Parathyroid adenoma (tissue), 2 donors: ENCODE data around the gene RIPK4.
"Not testable (repeated sequence)": the region's sequence is repeated elsewhere in the genome, so short reads cannot be mapped to it uniquely, and the experiment has no call there.

ENCODE experiments used
- H2AFZ ChIP-seq: fragments of 300-600 bp; sonication (generic); one replicate; pipeline ENCODE4 v1.7.0; 2017; ENCODE audit warnings: antibody characterized with exemption, mild to moderate bottlenecking
- H3K27ac ChIP-seq: fragments of 300-600 bp; sonication (generic); one replicate; pipeline ENCODE4 v1.7.0; 2017
- H3K27me3 ChIP-seq: fragments of 300-600 bp; sonication (generic); one replicate; pipeline ENCODE4 v1.7.0; 2017; ENCODE audit warnings: low read length; ENCODE audit not compliant: control insufficient read depth, insufficient read depth
- H3K36me3 ChIP-seq: fragments of 300-600 bp; sonication (generic); one replicate; pipeline ENCODE4 v1.7.0; 2017; ENCODE audit warnings: low read length; ENCODE audit not compliant: control insufficient read depth, insufficient read depth
- H3K4me1 ChIP-seq: fragments of 300-600 bp; sonication (generic); one replicate; pipeline ENCODE4 v1.7.0; 2017; ENCODE audit warnings: control low read depth
- H3K4me2 ChIP-seq: fragments of 300-600 bp; sonication (generic); one replicate; pipeline ENCODE4 v1.7.0; 2017; ENCODE audit warnings: low read length
- H3K4me3 ChIP-seq: fragments of 300-600 bp; sonication (generic); one replicate; pipeline ENCODE4 v1.7.0; 2017; ENCODE audit warnings: low read depth, low read length
- H3K79me2 ChIP-seq: fragments of 300-600 bp; sonication (generic); one replicate; pipeline ENCODE4 v1.7.0; 2017; ENCODE audit warnings: control low read depth
- H3K9ac ChIP-seq: fragments of 300-600 bp; sonication (generic); one replicate; pipeline ENCODE4 v1.7.0; 2017; ENCODE audit warnings: mild to moderate bottlenecking
- H3K9me3 ChIP-seq: fragments of 300-600 bp; sonication (generic); one replicate; pipeline ENCODE4 v1.7.0; 2017; ENCODE audit warnings: low read length; ENCODE audit not compliant: control insufficient read depth
- TF ChIP-seq, protein P1 (sequence below): fragments of 300-600 bp; sonication (generic); IDR thresholded peaks from one replicate; pipeline ENCODE4 v1.7.0; 2017; ENCODE audit warnings: antibody characterized with exemption, mild to moderate bottlenecking
- donor health status: primary hyperparathyroidism.

Gene RIPK4

DNA sequence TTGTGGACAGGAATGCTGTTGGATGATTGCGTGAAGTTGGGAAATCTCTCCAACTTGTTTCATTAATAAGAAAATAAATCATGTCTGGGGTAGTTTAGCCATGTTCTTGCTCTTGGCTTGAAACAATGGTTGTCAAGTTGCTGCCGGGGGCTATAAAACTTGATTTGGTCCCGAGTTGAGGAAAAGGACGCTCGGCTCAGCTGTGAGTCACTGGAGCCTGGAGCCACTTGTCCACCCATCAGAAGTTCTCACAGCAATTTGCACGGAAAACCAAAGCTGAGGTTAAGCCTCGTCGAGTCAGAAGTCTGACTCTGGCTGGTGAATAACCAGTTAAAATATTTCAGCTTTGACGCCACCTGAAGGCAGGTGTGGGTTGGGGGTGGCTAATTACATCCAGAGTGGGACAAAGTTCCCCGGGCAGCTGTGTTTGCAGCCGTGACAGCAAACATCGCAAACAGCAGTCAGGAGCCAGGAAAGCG is 19.7 kb upstream of the RIPK4 start:
- no peaks in the 10 kb centered on the region for H3K9me3 ChIP-seq
- H3K4me3 ChIP-seq: no peak overlapping the region
- no peak overlapping the region for H3K27ac ChIP-seq
- H3K79me2 ChIP-seq: no peaks in the 10 kb centered on the region
- H3K4me1 ChIP-seq: no peaks in the 10 kb centered on the region
- H3K27me3 ChIP-seq: no peaks in the 10 kb centered on the region
- TF ChIP-seq, protein P1, sequence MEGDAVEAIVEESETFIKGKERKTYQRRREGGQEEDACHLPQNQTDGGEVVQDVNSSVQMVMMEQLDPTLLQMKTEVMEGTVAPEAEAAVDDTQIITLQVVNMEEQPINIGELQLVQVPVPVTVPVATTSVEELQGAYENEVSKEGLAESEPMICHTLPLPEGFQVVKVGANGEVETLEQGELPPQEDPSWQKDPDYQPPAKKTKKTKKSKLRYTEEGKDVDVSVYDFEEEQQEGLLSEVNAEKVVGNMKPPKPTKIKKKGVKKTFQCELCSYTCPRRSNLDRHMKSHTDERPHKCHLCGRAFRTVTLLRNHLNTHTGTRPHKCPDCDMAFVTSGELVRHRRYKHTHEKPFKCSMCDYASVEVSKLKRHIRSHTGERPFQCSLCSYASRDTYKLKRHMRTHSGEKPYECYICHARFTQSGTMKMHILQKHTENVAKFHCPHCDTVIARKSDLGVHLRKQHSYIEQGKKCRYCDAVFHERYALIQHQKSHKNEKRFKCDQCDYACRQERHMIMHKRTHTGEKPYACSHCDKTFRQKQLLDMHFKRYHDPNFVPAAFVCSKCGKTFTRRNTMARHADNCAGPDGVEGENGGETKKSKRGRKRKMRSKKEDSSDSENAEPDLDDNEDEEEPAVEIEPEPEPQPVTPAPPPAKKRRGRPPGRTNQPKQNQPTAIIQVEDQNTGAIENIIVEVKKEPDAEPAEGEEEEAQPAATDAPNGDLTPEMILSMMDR: no peak
- H3K9ac ChIP-seq: no peak overlapping the region
- H3K4me2 ChIP-seq: no peak overlapping the region
- H3K36me3 ChIP-seq: no peaks in the 10 kb centered on the region
- H2AFZ ChIP-seq: no peak overlapping the region

DNA sequence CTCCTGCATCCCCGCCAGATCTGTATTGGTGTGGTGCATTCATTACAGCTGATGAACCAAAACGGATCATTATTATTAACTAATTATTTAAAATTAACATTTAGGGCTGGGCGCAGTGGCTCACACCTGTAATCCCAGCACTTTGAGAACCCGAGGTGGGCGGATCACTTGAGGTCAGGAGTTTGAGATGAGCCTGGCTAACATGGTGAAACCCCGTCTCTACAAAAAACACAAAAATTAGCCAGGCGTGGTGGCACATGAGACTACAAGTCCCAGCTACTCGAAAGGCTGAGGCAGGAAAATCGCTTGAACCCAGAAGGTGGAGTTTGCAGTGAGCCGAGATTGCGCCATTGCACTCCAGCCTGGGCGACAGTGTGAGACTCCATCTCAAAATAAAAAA is 18.4 kb upstream of the RIPK4 start:
- H3K27ac ChIP-seq: not testable (repeated sequence)

GRCh38 chr21:41784456-41785102 is 17.7 kb upstream of the RIPK4 start:
- Histone ChIP-seq H3K4me2 (peak overlapping the region; percentile 64), H3K9me3 (no peaks in the 10 kb centered on the region), H3K36me3 (no peaks in the 10 kb centered on the region), H3K27ac (no peak overlapping the region), H2AFZ (no peak overlapping the region), H3K27me3 (no peaks in the 10 kb centered on the region), H3K4me3 (peak overlapping the region; percentile 26), H3K4me1 (no peaks in the 10 kb centered on the region), H3K79me2 (no peaks in the 10 kb centered on the region), H3K9ac (no peak overlapping the region)
- TF ChIP-seq, protein P1: no peak

More for the DNA sequence above, 18.4 kb upstream of the RIPK4 start:
- not testable (repeated sequence) for H3K36me3 ChIP-seq, H3K9ac ChIP-seq, H3K4me3 ChIP-seq, H2AFZ ChIP-seq, H3K4me2 ChIP-seq, H3K4me1 ChIP-seq, H3K9me3 ChIP-seq, H3K27me3 ChIP-seq, H3K79me2 ChIP-seq

GRCh38 chr21:41783476-41784180 is 16.8 kb upstream of the RIPK4 start:
- H3K79me2 ChIP-seq: no peaks in the 10 kb centered on the region
- no peaks in the 10 kb centered on the region for H3K27me3 ChIP-seq
- peak overlapping the region; percentile 59 for H3K27ac ChIP-seq
- H3K4me2 ChIP-seq: peak overlapping the region; percentile 64
- no peaks in the 10 kb centered on the region for H3K9me3 ChIP-seq
- TF ChIP-seq, protein P1: no peak
- peak overlapping the region; percentile 42 for H2AFZ ChIP-seq
- no peak overlapping the region for H3K9ac ChIP-seq
- H3K36me3 ChIP-seq: no peaks in the 10 kb centered on the region
- no peaks in the 10 kb centered on the region for H3K4me1 ChIP-seq
- peak overlapping the region; percentile 26 for H3K4me3 ChIP-seq

DNA sequence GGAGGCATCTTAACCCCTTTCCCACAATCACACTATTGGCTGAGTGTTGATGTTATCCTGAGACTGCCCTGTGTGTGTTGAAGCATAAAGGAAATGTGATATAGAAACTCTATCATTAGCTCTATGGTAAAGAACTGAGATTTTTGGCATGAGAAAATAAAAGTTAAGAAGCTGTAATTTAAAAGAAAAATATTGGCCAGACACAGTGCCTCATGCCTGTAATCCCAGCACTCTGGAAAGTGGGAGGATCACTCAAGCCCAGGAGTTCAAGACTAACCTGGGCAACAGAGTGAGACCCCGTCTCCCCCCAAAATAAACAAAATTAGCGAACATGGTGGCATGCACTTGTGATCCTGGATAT is 14.2 kb upstream of the RIPK4 start:
- no peak overlapping the region for H2AFZ ChIP-seq
- no peak overlapping the region for H3K4me3 ChIP-seq
- no peaks in the 10 kb centered on the region for H3K27me3 ChIP-seq
- no peaks in the 10 kb centered on the region for H3K9me3 ChIP-seq
- H3K9ac ChIP-seq: no peak overlapping the region
- H3K27ac ChIP-seq: no peak overlapping the region
- H3K36me3 ChIP-seq: no peaks in the 10 kb centered on the region
- H3K4me2 ChIP-seq: no peak overlapping the region
- H3K79me2 ChIP-seq: no peaks in the 10 kb centered on the region
- H3K4me1 ChIP-seq: no peaks in the 10 kb centered on the region
- TF ChIP-seq, protein P1: no peak
